Fibroblast of skin of left quadriceps (primary cell): ENCODE data around the gene GRID1.
"Not testable (repeated sequence)": the region's sequence is repeated elsewhere in the genome, so short reads cannot be mapped to it uniquely, and the experiment has no call there.

ENCODE experiments used
- DNase-seq, 2 experiments: peaks; one replicate each; pipeline ENCODE4 v3.0.0-alpha.2; 2013; ENCODE audit warnings: low read depth in 2 of 2

GRID1 gene

GRCh38 chr10:86192147-86192546, 174.4 kb downstream of the GRID1 start:
- no peak for DNase-seq

- no peak for DNase-seq
Observed at GRCh38 chr10:86191686-86192085, 174.9 kb downstream of the GRID1 start.

- no peak for DNase-seq
Observed at GRCh38 chr10:86191166-86191565, 175.4 kb downstream of the GRID1 start.

- DNase-seq, result no peak
Observed at GRCh38 chr10:86190291-86190690, 176.3 kb downstream of the GRID1 start.

GRCh38 chr10:86189891-86190290, 176.7 kb downstream of the GRID1 start:
- DNase-seq, result no peak

- no peak for DNase-seq
Observed at GRCh38 chr10:86188796-86189558, 177.6 kb downstream of the GRID1 start.

GRCh38 chr10:86188326-86188725, 178.3 kb downstream of the GRID1 start:
- DNase-seq, result no peak

- no peak for DNase-seq
Observed at GRCh38 chr10:86187499-86188239, 178.9 kb downstream of the GRID1 start.

- DNase-seq, result no peak
Observed at GRCh38 chr10:86186633-86187032, 180.0 kb downstream of the GRID1 start.

- no peak for DNase-seq
Observed at GRCh38 chr10:86182595-86182994, 184.0 kb downstream of the GRID1 start.

- no peak for DNase-seq
Observed at GRCh38 chr10:86182150-86182549, 184.4 kb downstream of the GRID1 start.

GRCh38 chr10:86180861-86181260, 185.7 kb downstream of the GRID1 start:
- DNase-seq, result no peak

- no peak for DNase-seq
Observed at GRCh38 chr10:86179961-86180360, 186.6 kb downstream of the GRID1 start.

- DNase-seq, result no peak
Observed at GRCh38 chr10:86179153-86179524, 187.5 kb downstream of the GRID1 start.

GRCh38 chr10:86178401-86179152, 188.0 kb downstream of the GRID1 start:
- no peak for DNase-seq

GRCh38 chr10:86177537-86178155, 188.9 kb downstream of the GRID1 start:
- no peak for DNase-seq

- DNase-seq, result no peak
Observed at GRCh38 chr10:86176850-86177536, 189.6 kb downstream of the GRID1 start.

- not testable (repeated sequence) for DNase-seq
Observed at GRCh38 chr10:86175476-86175875, 191.1 kb downstream of the GRID1 start.

- no peak for DNase-seq
Observed at GRCh38 chr10:86172301-86172700, 194.3 kb downstream of the GRID1 start.

- no peak for DNase-seq
Observed at GRCh38 chr10:86170255-86171108, 196.1 kb downstream of the GRID1 start.
